Endometrial microvascular endothelial cells (primary cell): Measurements from ENCODE around the gene FKBP4. TPM values are rescaled to one million over a fixed set of nuclear protein-coding genes. Genes with fewer than 3 reads are reported as not detected.

Experiments
- in situ Hi-C: cut with HindIII; loops from 2 replicates; pipeline ENCODE4 v1.10.0; 2017; ENCODE audit warnings: low sequenced_read_pairs, low pct_unique_long_range_greater_than_20kb; ENCODE audit errors: inconsistent ontology term
- total RNA-seq: library from RNA; depleted of rRNA; stranded (reverse); fragments of >200 nt; gene quantifications from one replicate; pipeline ENCODE4 v1.2.3, GENCODE V29; 2015; ENCODE audit errors: inconsistent ontology term

Gene FKBP4
- total RNA-seq, 1 donor from 2014 or later: 60.8 TPM

DNA sequence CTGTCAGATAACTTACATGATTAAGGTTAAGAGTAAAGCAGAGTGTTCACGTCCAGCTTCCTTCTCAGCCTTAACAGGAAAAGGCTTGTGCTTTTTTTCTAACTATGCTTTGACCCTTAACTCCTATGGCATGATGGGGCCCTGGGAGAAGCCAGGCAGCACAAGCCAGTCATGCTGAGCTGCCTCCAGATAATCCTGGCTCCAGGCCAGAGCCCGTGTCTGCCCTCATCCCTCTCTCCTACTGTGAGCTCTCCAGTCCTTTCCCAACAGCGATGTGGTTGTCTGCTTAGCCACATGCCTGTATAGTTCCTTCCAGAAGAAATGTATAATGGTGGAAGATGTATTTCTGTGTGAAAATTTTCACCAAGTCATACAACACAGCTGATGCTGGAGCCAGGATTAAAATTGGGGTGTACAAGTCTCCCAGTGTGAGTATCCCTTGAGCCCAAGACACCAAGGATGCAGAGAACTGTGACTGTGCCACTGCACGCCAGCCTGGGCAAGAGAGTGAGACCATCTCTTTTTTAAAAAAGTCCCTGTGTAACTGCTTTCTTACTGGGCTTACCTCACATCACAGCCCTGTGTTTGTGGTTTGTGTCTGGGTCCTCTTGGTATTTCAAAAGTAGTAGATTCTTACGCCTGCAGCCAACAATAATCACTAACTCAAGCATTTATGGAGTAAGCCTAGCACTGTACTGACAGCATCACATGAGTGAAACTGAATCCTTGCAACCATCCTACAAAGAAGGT lies 9.8 kb downstream of the FKBP4 start:
- in situ Hi-C loops: no loop called here

DNA sequence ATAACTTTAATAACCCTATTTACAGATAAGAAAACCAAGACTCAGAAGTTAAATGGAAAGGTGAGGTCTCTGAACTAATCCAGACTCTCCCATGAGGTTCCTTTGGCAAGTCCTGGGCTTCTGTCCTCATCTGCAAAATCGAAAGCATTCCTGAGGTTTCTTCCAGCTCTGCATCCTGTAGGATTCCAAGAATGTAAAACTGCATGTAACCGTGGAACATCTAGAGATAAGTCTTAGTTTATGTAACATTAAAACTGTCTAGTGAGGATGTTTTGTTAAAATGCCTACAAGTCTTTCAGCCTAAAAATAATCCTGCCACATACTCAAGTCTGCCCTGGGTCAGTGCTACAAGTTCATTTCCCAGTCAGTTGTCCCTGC lies 10.4 kb downstream of the FKBP4 start:
- in situ Hi-C loops: no loop called here

GRCh38 chr12:2806700-2807099 lies 11.9 kb downstream of the FKBP4 start:
- in situ Hi-C loops: no loop called here

DNA sequence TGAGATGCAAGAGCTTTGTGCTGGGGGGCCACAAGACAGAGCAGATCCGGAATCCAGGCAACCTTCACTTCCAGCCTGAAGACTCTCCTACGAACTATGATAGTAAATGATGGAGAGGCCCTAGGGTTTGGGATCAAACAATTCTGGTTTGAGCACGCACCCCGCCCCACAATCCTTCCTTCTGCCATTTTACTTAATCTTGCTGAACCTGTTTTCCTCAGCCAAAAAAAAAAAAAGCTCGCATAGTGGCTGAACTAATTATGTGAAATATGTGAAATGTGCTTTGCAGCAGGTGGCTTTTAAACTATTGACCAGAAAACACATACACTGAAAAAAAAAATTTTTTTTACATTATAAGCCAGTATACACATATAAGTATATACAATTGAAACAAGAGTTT lies 17.0 kb downstream of the FKBP4 start:
- in situ Hi-C loops: no loop called here

GRCh38 chr12:2812290-2813213 lies 17.8 kb downstream of the FKBP4 start, which contains the start of gene ITFG2:
ITFG2 (plus strand) TSS chr12:2812668; CDS start chr12:2812761, 93 bp downstream.
- in situ Hi-C loops: no loop called here

- in situ Hi-C loops: no loop called here
These were observed 18.7 kb downstream of the FKBP4 start for GRCh38 chr12:2813214-2814185.

- in situ Hi-C loops: no loop called here
These were observed 25.0 kb downstream of the FKBP4 start for GRCh38 chr12:2819810-2820209.

GRCh38 chr12:2820432-2820831 lies 25.7 kb downstream of the FKBP4 start:
- in situ Hi-C loops: no loop called here

- in situ Hi-C loops: no loop called here
These were observed 28.7 kb downstream of the FKBP4 start for GRCh38 chr12:2823483-2823882.

DNA sequence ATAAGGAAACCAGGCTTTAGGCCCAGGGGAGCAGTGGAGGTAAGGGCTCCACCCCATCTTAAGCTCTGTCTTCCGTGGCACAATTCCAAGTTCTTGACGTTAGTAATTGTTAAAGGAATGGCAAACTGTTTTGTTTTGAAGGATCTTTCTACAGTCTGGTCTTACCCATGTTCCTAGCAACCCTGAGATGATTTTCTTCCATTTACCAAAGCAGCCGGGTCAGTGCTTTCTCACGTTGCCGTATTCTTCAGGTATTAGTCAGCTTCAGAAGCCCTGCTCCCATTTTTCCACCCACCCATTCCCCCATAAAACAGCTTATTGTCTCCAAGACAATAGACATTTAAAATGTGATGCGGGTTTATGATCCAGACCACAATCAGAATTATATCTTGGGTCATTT lies 29.8 kb downstream of the FKBP4 start:
- in situ Hi-C loops: no loop called here

DNA sequence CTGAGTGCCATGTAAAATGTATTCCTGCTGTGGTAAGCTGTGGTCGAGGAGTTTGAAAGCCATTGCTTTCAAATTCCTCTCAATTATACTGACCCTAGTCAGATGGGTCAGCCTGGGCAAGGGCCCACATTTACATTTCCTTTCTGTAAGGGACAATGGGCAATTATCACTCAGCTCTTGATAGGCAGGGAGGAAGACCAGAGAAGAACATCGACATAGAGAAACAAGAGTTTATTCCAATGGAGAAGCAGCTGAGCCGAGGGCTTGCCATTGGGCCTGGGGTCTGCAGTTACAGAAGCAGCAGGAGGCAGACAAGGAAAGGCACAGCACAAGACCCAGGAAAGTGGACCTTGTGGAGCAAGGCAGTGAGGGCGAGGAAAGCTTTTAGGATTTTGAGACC lies 30.4 kb downstream of the FKBP4 start:
- in situ Hi-C loops: no loop called here

- in situ Hi-C loops: no loop called here
These were observed 31.3 kb downstream of the FKBP4 start for GRCh38 chr12:2826036-2826435.

DNA sequence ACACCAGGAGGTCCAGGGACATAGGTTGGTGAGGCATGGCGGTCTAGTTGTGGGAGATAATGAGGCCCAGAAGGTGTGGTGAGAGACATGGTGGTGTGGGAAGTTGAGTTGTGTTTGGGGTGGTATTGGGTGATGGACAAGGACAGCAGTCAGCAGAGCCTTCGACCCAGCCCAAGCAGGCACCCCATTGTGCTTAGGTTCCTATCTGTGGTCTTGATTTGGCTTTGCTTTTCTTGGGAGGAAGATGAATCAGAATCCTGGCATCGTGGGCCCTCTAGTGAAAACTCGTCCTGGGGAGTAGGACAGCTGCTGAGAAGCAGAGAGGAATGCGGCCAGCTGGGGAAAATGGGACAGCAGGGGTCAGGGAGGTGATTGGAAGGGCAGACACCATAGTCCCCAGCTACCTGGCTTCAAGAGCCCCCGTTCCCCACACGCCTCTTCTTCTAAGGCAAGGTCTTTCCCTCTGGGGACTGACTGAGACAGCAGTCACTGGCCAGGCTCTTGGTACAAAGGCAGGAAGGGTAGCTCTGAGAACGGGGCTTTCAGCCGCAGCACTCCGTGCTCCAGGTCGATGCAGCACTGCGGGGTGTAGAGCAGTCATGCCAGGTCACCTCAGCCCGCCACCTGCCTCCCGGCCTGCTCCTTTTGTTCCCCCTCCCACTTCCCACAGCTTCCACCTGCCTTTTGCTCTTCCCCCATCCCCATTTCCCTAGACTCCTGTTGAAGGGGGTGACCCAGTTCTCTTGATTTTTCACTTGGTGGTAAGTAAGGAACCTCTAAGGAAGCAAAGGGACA lies 32.1 kb downstream of the FKBP4 start:
- in situ Hi-C loops: no loop called here

DNA sequence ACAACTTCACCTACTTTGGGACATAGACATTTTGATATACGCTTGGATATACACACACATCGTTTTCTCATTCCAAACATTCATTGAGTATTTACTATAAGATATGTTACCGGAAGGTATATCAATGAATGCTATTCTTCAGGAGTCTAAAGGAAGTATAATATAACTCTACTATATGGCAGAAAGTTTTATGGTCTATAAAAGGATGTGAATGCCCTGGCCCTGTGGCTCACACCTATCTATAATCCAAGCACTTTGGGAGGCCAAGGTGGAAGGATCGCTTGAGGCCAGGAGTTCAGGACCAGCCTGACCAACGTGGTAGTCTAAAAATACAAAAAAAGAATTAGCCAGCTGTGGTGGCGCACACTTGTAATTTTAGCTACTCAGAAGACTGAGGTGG lies 34.5 kb downstream of the FKBP4 start:
- in situ Hi-C loops: no loop called here

GRCh38 chr12:2832550-2833127 lies 37.9 kb downstream of the FKBP4 start:
- in situ Hi-C loops: no loop called here

GRCh38 chr12:2833327-2833726 lies 38.6 kb downstream of the FKBP4 start:
- in situ Hi-C loops: no loop called here

GRCh38 chr12:2833810-2834209 lies 39.0 kb downstream of the FKBP4 start:
- in situ Hi-C loops: no loop called here
